Activated CD4-positive, alpha-beta T cell treated with anti-CD3 and anti-CD28 coated beads for 24 hours (primary cell): ENCODE data around the gene TTLL8.
A peak's percentile ranks its signal among the peaks of the same experiment; 100 is the strongest.

Experiments
- DNase-seq, 2 donors: peaks; one replicate each; pipeline ENCODE4 v3.0.0-alpha.2; 2020; ENCODE audit warnings: low read depth in 2 of 2

Gene TTLL8

GRCh38 chr22:50044485-50045118, 13.5 kb downstream of the TTLL8 start:
- no peak for DNase-seq

DNA sequence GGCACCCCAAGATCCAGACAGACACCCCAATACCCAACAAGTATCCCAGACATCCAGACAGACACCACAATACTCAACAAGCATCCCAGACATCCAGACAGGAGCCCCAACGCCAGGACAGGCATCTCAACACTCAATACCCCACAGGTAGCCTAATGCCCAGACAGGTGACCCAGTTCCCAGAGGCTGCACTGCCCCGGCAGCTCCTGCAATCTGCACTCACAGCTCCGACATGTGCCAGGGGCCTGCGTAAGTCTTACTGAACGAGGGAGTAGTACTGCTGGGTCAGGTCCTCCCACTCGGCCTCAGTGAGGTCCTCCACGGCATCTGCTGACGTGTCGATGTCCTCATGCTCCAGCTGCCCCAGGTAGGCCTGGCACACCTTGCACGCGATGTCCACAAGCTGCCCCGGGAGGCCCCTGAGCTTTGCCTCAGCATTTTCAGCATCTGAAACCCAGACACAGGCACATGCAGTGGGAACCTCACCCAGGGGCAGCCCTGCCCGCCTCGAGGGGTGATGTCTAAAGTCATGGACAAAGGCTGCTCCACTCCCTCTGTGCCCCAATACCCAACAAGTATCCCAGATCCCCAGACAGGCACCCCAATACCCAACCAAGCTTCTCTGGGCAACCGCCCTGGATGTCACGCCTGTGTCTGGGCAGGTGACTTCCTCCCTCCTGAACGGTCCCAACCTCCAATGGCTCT, 16.6 kb downstream of the TTLL8 start:
- no peak for DNase-seq

- DNase-seq, result no peak
Observed at GRCh38 chr22:50040717-50041116, 17.4 kb downstream of the TTLL8 start.

- DNase-seq, result no peak
Observed at GRCh38 chr22:50039669-50040443, 18.2 kb downstream of the TTLL8 start.

DNA sequence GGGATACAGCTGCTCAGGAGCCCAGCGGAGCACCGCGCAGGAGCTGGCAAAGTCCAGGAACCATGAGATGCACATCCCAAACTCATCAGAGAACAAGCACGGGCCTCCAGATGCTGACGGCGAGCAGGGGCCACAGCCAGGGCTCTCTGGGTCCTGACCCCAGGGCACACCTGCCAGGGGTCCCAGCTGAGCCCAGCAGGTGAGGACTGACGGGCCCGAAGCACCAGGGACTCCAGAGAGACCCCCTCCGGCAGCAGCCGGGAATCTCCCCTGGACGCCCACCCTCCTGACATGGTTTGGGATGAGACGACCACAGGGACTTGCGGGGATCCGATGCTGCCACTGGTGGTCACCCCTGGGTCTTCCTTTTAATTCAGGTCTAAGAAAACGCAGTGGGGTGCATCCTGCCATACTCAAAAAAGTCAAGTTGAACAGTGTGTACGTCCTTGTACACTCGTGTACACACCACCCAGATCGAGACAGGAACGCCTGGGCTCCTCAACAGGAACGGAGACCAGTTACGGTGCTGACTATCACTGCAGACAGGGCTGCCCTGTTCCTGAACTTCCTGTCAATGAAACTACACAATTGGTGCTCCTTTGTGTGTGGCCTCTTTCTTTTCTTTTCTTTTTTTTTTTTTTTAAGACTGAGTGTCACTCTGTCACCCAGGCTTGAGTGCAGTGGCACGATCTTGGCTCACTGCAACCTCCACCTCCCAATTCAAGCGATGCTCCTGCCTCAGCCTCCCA, 21.9 kb downstream of the TTLL8 start:
- no peak for DNase-seq

- no peak for DNase-seq
Observed at GRCh38 chr22:50035131-50035881, 22.8 kb downstream of the TTLL8 start.

DNA sequence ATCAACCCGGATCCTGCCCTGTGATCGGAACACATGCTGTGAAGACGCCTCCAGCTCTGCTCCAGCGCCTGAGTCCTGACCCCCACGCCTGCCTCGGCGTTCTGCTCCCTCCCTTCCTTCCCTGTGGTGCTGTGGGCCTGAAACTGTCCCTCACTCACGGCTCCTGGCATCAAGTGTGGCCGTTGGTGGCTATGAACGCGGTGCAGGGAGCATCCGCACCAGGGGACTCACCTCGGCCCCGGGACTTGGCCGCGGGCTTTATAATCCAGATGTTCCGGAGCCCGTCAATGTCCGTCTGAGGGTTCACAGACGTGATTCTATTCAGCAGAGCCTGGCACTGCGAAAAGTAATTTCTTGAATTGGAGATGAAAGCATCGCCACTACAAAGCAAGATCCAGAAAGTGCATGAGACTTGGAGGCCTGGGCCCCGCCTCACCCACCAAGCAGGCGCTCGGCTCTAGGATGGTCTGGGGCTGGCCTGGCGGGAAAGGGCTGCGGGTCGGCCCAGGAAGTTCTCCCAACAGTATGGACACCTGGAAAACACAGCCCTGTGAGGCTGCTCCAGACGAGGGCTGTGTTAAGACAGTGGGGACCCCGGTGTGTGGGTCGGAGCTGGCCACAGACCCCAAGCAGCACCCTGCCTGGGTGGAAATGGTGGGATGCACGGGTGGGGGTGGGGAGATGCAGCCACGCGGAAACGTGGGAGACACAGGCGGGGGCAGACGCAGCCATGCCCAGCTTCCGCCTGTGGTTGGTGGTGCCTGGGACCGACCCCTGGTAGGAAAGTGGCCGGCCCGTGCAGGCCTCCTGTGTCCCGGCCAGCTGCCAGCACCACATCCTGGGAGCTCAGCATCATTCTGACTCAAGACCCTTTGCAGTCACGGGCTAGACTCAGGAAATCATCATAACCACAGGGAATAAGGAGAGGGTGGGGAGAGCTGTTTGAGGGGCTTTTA, 23.7 kb downstream of the TTLL8 start:
- no peak for DNase-seq

DNA sequence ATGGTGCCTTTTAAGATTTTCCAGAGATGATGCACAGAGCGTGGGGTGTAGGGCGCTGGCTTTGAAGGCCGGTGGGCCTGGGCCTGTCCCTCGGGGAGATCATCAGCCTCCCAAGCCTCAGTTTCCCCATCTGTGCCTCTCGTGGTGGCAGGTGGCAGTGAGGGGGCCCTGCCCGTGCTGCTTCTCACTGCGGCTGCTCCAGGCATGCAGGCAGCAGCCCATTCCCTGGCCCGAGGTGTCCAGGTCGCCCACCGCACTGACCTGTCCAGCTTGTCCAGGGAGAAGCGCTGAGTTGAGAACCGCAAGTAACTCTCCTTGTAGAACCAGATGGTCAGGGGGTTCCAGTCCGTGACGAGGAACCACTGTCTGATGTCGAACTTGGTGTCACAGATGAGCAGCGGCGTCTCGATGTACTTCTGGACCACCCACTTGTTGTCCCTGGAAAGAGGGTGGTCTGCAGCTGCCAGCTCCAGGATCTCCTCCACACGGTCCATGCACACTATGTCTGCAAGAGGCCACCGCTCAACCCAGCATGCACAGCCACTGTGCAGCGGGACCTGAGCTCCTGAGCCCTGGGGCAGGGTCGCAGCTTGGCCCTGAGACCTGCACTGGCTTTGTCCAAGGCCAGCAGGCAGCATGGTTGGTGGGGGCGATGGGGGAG, 25.0 kb downstream of the TTLL8 start:
- DNase-seq, result no peak

DNA sequence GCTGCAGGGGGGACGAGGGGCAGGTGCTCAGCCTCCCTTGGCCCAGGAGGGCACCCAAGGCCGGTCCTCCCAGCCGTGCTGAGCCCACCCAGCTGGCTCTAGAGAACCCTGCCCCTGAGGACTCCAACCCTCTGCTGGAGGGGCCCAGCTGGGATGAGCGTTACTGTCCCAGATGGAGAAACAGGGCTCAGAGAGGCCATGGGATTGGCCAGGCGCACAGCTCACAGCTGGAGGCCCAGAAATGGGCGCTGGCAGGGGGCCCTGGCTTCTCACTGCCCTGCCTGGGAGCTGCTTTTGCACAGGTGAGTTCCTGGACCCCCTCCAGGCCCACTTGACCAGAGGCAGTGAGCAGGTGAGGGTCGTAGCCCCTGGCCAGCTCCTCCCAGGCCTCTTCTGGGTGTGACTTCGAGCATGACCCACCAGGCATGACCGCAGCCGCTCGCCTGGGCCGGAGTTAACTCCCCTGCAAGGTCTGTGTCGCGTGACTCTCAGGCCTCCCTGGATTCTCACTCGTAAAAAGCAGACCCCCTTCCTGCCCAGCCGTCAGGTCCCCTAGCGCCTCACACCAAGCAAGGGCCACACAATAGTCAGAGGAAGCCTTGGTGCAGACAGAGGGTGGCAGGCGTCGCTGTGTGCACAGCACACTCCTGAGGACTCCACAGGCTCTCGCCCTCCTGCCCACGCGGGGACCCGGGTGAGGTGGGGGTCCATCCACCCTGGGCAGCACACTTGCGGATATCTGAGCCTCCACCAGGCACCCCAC, 25.8 kb downstream of the TTLL8 start:
- no peak for DNase-seq

DNA sequence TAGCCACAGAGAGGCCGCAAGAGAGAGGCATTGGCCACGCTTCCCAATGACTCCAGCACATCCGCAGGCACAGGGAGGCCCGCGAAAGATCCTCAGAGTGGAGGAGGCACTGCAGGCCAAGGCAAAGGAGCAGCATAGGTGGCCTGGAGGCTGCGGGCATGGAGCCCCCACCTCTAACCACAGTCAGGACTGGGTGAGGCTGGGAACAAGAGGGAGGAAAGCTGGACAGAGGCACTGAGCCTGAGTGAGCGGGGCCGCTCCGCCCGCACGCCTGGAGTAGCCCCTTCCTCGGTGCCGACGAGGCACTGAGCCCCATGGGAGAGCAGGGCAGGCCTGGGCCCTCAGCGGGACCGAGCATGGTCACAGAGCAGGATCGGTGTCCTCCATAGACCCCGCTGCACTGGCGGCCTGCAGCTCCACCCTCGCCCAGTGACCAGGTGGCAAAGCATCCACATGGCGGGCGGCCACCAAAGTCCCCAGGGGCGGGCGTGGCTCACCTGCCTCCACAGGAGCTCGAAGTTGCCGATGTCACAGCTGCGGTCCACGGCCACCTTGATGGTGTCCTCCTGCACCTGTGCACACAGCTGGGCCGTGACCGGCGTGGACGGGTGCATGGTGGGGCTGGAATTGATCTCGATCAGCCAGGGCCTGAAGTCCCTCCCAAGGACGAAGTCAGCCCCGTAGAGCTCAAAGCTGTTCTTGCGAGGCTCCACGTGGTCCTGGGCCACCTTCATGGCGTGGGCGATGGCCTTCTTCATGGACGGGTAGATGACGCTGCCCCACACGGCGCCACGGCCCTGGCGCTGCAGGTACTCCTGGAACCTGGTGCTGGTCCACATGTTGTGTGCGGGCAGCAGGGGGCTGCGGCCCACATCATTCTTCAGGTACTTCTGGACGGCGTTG, 26.7 kb downstream of the TTLL8 start:
- DNase-seq, result no peak

GRCh38 chr22:50030297-50031188, 27.6 kb downstream of the TTLL8 start:
- peak; percentile 77 to 81 for DNase-seq

GRCh38 chr22:50027639-50028537, 30.2 kb downstream of the TTLL8 start:
- peak in 1 of 2 donors; percentile 47 for DNase-seq

- DNase-seq, result no peak
Observed at GRCh38 chr22:50025993-50026392, 32.1 kb downstream of the TTLL8 start.

GRCh38 chr22:50022171-50022819, 35.8 kb downstream of the TTLL8 start:
- no peak for DNase-seq

DNA sequence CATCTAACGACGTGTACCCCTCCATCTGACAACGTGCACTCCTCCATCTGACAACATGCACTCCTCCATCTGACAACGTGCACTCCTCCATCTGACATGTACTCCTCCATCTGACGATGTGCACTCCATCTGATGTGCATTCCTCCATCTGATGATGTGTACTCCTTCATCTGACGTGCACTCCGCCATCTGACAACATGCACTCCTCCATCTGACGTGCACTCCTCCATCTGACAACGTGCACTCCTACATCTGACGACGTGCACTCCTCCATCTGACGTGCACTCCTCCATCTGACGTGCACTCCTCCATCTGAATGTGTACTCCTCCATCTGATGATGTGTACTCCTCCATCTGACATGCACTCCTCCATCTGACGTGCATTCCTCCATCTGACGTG, 37.5 kb downstream of the TTLL8 start:
- no peak for DNase-seq
